Right forelimb (tissue), 1 donor: ENCODE results near the gene CD300LB.
"Not testable (repeated sequence)": the region's sequence is repeated elsewhere in the genome, so short reads cannot be mapped to it uniquely, and the experiment has no call there.

Source experiments
- DNase-seq: peaks from one replicate; pipeline ENCODE4 v3.0.0-alpha.2; 2018

The CD300LB gene

DNA sequence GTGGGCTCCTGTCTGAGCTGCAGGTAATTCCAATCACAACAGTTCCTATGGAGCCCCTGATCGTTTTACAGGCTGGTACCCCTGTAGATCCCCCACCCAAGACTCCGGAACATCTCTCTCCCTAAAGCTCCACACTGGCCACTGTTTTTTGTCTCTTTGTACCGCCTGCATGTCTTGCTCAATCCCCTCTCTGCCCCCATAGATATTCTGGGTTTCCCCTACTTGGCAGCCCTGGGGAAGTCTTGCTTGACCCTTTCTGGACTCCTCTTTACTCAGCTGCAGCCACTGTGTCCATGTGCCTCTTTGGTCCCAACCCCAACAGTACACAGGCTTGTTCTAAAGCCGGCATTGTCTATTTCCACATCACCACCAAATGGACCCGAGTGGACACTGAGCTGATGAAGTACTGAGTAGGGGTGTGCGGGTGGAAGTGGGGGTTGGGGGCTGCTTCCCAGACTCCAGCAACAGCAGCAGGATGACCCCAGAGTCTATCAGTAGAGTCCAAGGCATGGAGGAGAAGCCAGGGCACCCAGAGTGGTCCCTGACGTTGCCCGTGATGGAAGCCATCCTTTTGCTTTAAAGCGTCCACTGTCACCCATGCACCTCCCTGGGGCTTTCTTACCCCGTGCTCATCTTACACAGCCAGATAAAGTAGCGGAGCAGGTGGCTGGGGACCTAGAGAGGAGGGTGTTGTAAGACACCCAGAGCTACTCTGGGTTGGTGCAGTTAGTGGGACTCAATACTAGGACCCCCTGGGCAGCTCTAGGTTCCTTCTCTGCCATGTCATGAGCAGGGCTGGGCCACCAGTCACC is 6.4 kb downstream of the CD300LB start:
- DNase-seq, result no peak

DNA sequence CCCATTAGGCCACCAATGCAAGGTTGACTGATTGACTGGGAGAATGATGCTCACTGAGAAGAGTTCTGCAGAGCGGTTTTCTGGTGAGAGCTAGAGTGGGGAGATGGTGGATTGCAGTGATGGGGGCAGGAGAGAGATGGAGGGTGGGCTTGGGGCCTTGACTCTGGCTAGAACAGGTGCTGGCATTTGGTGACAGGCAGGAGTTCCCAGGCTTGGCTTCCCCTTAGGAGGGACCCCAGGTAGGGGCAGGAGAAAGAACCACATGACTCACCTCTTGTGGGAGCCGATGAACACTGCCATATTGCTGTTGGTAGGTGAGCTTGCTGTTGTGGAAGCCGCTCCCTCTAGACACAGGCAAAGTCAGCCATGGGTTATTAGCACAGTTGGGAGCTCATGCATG is 8.0 kb downstream of the CD300LB start:
- no peak for DNase-seq

DNA sequence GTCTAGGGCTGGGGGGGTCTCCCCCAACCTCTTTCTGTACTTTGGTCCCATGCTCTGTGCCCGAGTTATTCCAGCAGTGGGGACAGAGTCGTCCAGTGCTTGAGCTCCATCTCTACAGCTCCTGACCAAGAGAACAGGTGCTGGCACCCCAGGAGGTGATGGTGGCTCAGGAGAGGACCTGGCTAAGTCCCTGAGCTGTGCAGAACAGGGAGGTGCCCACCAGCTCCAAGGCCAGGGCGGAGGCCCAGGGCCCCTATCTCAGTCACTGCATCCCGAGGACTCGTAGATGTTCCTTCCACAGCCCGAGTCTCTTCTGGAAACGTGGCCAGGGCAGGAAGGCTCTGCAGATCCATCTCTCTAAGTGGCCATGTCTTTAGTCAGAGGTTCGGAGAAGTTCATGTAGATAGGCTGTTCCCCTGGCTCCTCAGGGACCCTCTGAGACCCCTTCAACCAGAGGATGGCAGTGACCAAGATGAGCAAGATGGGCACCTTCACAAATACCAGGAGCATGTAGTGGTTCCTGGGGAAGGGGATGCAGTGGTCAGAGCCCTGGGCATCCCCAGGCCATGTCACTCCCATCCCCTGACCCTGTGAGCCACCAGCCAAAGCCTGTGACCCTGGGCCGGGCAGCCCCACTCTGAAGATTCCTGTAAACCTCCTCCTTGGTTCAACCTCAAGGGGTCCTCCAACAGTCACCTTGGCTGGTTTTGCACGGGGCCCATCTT is 8.7 kb downstream of the CD300LB start:
- no peak for DNase-seq

DNA sequence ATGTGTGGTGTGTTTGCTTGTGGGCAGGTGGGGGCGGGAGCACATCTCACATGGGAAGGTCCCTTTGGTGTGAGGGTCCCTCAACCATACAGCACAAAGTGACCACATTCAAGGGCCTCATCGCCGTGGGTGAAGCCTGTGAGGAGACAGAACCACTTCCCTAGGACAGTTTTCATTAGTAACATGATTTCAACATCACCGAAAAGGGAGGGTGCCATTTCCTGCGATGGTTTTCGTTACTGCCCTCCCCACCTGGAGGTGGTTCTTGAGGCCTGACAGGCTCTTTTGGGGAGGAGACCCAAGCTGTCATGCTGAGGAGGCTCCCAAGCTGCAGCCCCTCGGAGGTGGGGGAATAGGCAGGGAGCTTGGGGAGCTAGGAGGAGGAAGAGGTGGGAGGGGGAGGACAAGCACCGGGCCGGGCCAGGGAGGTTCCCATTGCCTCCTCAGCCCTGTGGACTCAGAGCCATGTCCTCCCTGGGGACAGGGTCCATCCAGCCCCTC is 9.5 kb downstream of the CD300LB start:
- DNase-seq, result no peak

DNA sequence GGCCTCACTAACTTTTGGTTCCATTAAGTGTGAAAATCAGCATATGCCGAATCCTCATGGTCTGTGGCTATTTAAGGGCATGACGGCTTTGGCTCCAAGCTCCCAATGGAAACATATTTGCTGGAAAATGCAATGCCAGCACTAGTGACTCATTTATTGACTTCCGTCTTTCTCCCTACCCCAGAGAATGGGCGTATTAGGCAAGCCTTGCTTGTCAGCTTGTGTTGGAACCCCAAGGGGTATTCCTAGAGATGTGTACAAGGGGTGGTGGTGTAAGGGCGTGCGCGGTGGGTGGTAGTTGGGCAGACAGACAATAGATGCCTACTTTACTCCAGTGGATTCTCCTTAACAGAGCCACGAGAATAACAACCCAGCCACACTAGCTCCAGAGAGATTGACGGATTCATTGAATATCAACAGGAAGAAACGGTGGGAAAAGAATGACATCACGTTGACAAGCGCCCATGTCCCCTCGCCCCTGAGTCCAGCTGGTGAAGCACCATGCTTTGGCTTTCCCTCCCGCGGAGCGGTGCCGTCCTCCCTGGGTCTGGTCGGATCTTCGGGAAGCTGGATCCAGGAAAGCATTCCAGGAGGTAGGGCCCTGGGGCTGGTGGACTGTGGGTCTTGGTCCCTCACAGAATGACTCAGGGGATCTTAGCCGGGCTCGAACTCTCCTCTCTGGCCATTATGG is 10.3 kb downstream of the CD300LB start:
- no peak for DNase-seq

DNA sequence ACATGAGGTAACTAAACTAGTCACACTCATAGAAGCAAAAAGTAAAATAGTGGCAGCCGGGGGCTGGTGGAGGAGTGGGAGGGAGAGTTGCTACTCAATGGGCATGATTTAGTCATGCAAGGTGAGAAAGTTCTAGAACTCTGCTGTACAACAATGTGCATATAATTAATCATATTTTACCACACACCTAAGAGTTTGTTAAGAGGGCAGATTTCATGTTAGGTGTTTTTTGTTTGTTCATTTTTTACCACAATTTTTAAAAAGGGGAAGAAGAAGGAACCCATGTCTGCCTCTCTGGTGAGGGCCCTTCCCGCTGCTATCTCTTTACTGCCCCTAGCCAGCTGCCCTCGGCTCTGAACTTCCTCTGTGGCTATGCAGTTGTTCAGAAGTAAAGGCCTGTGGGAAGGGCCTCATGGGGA is 11.2 kb downstream of the CD300LB start:
- DNase-seq, result no peak

DNA sequence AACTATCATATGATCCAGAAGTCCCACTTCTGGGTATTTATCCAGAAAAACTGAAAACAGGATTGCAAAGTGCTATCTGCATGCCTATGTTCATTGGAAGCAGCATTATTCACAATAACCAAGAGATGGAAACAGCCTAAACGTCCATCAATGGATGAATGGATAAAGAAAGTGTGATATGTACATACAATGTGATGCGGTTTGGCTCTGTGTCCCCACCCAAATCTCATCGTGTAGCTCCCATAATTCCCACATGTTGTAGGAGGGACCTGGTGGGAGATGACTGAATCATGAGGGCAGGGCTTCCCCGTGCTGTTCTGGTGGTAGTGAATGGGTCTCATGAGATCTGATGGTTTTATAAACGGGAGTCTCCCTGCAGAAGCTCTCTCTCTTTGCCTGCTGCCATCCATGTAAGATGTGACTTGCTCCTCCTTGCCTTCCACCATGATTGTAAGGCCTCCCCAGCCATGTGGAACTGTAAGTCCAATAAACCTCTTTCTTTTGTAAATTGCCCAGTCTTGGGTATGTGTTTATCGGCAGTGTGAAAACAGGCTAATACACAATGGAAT is 12.8 kb downstream of the CD300LB start:
- not testable (repeated sequence) for DNase-seq

DNA sequence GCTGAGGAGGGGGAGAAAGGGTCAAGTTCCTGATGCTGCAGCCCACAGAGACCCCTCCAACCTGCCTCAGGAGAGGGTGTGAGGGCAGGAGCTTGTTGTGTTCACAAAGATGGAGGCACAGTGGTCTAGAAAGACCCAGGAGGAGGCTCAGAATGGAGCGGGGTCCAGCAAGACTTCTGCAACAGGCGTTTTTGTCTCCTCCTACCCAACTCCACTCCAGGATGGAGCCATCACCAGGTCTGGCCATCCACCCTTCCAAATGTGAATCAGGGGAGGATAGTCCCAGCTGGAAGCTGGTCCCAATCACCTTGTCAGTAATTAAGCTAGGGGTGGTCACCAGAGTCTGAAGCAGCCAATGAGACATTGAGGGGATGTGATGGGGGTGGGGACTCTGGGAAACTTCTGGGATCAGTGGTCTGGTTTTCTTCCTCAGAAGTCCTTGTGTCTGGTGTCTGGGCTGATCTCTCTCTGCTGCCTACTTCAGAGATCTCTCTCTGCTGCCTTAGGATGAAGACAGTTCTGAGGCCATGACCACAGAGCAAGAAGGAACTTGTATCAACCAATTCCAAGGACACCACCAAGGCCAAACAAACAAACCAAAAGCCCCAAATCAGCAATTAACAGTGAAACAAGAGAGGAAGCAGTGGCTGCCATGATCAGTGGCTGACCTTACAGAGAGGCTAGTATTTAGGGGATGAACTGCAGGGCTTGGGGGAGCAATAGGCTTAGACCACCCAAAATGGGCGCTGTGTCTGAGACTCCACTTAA is 14.5 kb downstream of the CD300LB start:
- DNase-seq, result no peak

DNA sequence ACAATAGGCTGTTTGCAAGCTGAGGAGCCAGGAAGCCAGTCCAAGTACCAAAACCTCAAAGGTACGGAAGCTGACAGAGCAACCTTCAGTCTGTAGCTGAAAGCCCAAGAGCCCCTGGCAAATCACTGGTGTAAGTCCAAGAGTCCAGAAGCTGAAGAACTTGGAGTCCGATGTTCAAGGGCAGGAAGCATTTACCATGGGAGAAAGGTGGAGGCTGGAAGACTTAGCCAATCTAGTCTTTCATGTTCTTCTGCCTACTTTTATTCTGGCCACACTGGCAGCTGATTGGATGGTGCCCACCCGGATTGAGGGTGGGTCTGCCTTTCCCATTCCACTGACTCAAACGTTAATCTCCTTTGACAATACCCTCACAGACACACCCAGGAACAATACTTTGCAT is 15.3 kb downstream of the CD300LB start:
- no peak for DNase-seq

DNA sequence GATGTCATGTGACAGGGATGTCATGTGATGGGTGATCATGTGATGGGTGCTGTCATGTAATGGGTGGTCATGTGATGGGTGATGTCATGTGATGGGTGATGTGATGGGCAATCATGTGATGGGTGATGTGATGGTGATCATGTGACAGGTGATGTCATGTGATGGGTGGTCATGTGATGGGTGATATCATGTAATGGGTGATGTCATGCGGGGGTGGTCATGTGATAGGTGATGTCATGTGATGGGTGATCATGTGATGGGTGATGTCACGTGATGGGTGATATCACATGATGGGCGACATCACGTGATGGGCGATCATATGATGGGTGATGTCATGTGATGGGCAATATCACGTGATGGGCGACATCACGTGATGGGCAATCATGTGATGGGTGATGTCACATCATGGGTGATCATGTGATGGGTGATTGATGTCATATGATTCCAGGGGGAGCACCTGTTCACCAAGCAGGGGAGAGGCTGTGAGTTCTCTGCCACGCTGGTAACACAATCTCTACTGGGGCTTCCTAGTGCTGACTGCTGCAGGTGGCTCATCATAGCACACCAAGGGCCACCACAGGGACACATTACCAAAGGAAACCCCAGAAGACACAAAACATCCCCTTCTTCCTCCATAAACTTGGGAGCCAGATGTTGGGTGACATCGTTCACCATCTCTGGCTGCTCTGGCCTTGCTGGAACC is 16.5 kb downstream of the CD300LB start:
- no peak for DNase-seq

DNA sequence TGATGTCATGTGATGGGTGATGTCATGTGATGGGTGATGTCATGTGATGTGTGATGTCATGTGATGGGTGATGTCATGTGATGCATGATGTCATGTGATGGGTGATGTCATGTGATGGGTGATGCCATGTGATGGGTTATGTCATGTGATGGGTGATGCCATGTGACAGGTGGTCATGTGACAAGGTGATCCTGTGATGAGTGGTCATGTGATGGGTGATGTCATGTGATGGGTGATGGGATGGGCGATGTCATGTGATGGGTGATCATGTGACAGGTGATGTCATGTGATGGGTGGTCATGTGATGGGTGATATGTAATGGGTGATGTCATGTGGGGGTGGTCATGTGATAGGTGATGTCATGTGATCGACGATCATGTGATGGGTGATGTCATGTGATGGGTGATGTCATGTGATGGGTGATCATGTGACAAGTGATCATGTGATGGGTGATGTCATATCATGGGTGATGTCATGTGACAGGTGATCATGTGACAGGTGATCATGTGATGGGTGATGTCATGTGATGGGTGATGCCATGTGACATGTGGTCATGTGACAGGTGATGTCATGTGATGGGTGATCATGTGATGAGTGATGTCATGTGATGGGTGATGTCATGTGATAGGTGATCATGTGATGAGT is 17.2 kb downstream of the CD300LB start:
- DNase-seq, result no peak

DNA sequence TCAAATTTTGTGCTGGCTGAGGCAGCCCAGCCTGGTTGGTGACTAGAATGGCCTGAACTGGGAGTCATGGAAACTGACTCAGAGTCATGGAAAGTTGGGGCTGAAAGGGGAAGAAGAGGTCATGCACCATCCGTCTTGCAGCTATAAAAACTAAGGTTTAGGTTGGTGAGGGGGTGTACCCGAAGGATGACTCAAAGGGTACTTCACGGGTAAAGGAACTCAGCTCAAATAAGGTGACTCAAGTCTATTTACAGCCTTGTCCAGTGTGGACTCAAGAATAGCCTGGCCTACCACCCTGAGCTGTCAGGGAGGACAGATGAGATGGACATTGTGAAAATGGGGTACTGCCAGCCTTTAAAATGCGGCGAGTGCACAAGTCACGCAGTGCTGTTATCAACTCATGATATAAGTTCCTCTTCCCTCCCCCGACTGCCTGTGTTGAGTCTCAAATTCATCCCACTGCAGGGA is 18.6 kb downstream of the CD300LB start:
- no peak for DNase-seq

DNA sequence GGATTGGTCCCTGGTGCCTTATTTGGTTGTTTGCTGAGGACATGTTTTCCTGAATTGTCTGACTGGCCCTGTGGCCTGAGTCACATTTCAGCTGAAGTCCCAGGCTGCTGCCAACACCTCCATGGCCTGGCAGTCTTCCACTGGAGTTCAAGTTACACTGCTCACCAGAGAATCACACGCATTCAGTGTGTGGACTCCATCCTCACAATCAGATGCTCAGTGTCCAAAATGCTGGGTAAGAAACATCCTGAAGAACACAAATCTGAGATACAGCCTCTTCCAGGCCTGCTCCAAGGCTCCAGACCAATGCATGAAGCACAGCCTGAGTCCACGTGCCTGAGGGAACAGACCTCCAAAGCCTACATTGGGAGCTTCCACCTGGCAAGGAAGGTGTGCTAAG is 19.2 kb downstream of the CD300LB start:
- DNase-seq, result no peak

DNA sequence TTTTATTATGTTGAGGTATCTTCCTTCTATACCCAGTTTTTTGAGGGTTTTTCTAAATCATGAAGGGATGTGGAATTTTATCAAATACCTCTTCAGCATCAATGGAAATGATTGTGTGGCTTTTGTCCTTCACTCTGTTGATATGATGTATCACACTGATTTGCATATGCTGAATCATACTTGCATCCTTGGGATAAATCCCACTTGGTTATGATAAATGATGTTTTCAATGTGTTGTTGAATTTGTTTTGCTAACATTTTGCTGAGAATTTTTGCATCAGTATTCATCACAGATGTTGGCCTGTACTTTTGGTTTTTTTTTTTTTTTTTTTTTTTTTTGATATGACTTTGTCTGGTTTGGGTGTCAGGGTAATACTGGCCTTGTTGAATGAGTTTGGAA is 23.1 kb downstream of the CD300LB start:
- no peak for DNase-seq

DNA sequence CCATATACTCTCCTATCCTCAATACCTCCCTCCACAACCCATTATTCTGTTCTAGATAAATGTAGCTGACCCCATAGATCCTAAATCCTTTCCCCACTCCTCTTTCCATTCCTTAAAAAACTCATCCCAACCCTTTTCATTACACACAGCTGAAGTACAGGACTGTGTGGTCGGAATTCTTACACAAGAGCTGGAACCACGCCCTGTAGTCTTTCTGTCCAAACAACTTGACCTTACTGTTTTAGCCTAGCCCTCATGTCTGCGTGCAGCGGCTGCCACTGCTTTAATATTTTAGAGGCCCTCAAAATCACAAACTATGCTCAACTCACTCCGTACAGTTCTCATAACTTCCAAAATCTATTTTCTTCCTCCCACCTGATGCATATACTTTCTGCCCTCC is 27.3 kb downstream of the CD300LB start:
- not testable (repeated sequence) for DNase-seq

DNA sequence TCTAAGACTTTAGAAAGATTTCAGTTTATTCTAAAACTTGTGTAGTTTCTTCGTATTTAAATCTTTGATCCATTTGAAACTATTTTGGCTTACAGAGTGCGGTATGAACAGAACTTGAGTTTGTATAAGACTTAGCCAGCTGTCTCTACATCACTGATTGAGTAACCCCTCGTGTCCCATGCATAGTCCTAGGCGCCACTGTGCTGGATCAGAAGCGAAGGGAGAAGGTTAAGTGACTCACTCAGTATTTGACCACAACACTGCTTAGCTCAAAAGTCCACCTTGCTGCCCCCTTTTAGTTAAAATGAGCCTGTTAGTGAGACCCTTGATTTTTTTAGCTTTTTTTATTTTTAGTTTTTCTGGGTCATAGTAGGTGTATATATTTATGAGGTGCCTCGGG is 28.4 kb downstream of the CD300LB start:
- DNase-seq, result no peak

DNA sequence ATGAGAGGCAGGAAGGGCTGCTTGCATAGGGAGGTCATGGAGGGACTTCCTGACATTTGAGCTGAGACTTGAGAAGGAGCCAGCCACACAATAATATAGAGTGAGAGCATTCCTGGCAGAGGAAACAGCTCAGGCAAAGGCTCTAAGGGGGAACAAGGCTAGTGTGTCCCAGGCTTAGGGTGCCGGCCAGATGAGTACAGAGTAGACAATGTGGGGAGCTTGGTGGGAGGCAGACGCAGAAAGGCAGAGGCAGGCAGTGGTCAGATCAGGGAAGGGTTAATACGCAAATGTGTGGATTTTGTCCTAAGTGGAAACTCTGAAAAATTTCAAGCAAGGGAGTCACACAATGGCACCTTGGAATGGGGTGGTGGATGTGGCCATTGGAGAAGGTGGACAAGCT is 31.3 kb downstream of the CD300LB start:
- DNase-seq, result no peak

DNA sequence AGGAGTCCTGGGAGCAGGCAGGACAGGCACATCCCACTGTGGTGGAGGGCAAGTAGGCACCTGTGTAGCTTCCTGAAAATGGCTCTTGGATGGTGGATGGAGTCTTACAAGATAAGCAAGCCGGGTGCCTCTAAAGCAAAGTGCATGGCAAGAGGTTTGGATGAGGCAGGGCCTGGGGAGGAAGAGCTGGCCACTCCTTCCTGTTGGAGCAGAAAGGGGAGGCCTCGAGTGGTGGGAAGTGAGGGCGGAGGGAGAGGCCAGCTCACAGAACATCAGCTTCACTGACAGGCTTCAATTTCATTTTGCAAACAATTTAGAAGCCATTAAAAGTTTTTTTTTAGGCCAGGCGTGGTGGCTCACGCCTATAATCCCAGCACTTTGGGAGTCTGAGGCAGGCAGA is 33.8 kb downstream of the CD300LB start:
- no peak for DNase-seq

DNA sequence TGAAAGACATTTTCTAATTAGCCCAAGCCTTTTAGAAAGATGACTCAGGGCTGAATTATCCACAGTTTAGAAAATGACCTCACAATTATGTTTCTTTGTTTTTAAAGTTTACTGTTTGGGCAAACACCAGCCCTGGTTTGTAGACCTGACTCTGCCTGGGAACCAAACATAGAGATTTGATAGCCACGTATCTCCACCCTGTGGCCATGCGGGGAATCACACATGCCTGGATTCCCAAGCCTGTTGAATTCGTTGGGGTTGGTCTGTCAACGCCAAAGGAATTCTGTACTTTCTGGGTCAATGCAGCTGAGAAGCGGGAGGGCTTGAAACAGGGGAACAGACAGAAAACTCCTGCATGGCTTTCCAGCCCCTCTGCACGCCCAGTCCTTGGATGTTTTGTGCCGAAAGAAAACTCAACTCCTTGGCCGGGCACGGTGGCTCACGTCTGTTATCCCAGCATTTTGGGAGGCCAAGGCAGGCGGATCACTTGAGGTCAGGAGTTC is 37.9 kb downstream of the CD300LB start:
- DNase-seq, result peak; percentile 83

DNA sequence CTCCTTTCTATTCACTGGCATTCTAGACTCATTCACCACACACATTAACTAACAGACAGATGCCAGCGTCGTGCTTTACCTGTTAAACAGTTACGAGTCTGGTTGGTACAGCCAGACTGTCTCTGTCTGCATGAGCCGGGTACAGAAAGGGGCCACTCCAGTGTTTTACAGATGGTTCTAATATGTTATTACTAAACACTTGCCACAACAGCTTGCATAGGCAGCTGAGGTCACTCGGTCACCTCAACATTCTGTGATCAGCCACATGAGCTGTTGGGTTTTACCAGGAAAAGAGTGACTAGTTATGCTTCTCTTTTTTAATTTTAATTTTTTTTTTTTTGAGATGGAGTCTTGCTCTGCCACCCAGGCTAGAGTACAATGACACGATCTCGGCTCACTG is 39.6 kb downstream of the CD300LB start:
- DNase-seq, result no peak

DNA sequence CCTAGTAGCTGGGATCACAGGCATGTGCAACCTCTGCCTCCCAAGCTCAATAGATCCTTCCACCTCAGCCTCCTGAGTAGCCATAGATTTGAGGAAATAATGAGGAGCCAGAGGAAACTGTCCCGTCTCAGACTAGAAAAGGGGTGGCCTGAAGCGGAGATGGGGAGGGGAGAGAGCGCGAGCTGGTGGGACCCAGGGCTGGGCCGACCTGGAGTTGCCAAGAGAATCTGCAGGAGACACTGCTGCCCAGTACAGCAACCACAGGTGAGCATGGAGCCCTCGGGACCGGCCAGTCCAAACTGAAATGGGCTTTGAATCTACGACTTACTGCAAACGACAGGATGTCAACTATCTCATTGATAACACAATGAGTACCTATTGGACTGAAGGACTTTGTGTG is 40.6 kb downstream of the CD300LB start:
- DNase-seq, result no peak
